Adrenal gland (tissue), 5 donors: ENCODE results near the gene NXNL1.

Experiments
- CTCF ChIP-seq, 6 experiments: fragments of 450-650 bp in 4 of 6; fragments of 200-600 bp in 2 of 6; sonication (generic) in 1 of 6; IDR thresholded peaks; 1 replicate in 5 of 6; 2 replicates in 1 of 6; pipeline versions ENCODE4 v1.5.1 to v1.8.0; 2016 to 2021; ENCODE audit warnings: antibody characterized with exemption in 6 of 6, mild to moderate bottlenecking in 2 of 6, moderate library complexity in 1 of 6
- POLR2A ChIP-seq, 2 donors: fragments of 450-650 bp; IDR thresholded peaks; one replicate each; pipeline ENCODE4 v1.6.1; 2017; ENCODE audit warnings: antibody characterized with exemption in 2 of 2, mild to moderate bottlenecking in 2 of 2, moderate library complexity in 1 of 2
- donor health status: DM: no; HTN: no; CAD: no.

- TF ChIP-seq CTCF (IDR thresholded peaks at IDR 0.05), result no peak
- peak in 1 of 2 donors; percentile 80 for TF ChIP-seq POLR2A (IDR thresholded peaks at IDR 0.05)
Measured at GRCh38 chr19:17419621-17420474, 40.9 kb downstream of the NXNL1 start, which contains the start of gene MVB12A.
